ENCODE results near the gene SLC35B3. TPM values are rescaled to one million over a fixed set of nuclear protein-coding genes. Genes with fewer than 3 reads are reported as not detected.

Gene SLC35B3
- total and polyA plus RNA-seq, 9 of the 15 experiments (the other 6 are each of a cell fraction or from before 2014, with no cell fraction given) = 7.6 to 19.1 (median 11.3) TPM

DNA sequence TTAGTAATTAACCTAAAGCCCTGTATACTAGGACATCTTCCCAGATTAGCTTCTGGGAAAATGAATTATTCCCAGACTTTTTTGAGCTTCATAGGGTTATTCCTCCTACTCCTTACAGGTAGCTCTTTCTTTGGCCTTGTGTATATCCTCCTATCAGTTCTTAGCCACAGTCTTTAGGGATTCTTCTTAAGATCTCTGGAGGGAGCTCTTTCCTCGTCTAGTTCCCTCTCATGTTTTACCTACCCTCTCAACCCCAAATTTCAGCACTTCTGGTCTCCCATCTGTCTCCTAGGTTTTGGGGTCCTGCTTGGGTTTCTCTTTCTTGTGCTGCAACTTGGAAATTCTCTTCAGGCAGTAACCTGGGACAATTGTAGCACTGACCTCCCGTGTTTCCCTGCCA is 46.4 kb upstream of the SLC35B3 start (continued):
- TF ChIP-seq ZNF239 (CRISPR knock-in tag; IDR thresholded peaks at IDR 0.05) = no peak
- TF ChIP-seq, protein P1, sequence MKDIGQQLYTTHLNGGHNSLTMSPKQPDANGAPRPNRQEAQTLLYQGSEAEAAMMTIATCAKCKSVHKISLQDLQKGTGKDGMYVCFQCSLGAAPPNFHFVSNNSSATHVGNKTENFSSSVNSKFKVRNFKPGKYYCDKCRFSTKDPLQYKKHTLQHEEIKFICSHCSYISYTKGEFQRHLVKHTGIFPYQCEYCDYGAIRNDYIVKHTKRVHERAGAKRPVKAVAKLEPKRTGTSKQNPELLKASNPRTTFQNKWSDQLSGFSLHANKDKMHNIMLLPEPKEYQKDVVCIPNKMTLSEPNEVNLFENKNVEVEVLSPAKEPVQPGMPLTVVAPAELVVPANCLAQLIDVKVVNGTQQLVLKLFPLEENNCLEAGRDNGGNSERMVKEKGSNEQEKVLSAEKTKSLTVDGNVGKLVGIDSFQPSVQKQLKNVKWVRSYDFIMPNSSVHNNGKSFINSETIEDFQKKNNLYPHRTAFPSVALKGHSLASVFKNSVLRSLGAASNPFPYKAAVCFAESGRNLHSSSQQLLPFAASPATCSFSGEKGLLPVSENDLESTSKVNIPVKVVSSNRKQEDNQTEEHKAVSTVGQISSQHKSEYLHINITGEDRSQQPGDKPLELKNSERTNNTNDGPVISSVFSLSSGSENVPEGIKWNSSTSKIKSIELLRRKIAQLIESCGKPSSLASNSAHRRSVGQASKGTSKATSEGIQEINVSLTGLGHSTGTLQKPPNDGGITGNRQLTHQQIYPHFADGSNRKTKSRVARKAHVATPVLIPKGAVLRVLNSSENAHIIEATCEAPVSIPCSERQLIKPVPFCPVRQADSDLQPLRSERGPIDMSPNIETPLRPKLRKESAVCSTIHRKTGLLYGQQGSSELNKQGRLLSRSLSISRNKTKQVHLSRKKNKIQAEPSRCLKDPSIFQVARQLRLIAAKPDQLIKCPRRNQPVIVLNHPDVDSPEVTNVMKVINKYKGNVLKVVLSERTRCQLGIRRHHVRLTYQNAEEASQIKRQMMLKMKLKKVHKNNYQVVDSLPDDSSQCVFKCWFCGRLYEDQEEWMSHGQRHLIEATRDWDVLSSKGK (CRISPR knock-in tag; IDR thresholded peaks at IDR 0.05) = no peak
- no peak for TF ChIP-seq RBM14 (IDR thresholded peaks at IDR 0.05; ENCODE audit: borderline replicate concordance, insufficient read depth, low read depth, low read length)
- TF ChIP-seq, protein P2, sequence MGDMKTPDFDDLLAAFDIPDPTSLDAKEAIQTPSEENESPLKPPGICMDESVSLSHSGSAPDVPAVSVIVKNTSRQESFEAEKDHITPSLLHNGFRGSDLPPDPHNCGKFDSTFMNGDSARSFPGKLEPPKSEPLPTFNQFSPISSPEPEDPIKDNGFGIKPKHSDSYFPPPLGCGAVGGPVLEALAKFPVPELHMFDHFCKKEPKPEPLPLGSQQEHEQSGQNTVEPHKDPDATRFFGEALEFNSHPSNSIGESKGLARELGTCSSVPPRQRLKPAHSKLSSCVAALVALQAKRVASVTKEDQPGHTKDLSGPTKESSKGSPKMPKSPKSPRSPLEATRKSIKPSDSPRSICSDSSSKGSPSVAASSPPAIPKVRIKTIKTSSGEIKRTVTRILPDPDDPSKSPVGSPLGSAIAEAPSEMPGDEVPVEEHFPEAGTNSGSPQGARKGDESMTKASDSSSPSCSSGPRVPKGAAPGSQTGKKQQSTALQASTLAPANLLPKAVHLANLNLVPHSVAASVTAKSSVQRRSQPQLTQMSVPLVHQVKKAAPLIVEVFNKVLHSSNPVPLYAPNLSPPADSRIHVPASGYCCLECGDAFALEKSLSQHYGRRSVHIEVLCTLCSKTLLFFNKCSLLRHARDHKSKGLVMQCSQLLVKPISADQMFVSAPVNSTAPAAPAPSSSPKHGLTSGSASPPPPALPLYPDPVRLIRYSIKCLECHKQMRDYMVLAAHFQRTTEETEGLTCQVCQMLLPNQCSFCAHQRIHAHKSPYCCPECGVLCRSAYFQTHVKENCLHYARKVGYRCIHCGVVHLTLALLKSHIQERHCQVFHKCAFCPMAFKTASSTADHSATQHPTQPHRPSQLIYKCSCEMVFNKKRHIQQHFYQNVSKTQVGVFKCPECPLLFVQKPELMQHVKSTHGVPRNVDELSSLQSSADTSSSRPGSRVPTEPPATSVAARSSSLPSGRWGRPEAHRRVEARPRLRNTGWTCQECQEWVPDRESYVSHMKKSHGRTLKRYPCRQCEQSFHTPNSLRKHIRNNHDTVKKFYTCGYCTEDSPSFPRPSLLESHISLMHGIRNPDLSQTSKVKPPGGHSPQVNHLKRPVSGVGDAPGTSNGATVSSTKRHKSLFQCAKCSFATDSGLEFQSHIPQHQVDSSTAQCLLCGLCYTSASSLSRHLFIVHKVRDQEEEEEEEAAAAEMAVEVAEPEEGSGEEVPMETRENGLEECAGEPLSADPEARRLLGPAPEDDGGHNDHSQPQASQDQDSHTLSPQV (IDR thresholded peaks at IDR 0.05) = no peak
- TF ChIP-seq FOSL1 (tag; conservative IDR thresholded peaks at IDR 0.05) = no peak

Measured in K562 (cell line).